Panc1 (cell line): ENCODE data around the gene PPP1R14B. TPM values are rescaled to one million over a fixed set of nuclear protein-coding genes. Genes with fewer than 3 reads are reported as not detected.

Experiments
- ATAC-seq: fragments of 200-7000 bp; cut with Tn5 transposase; 2 replicates; pipeline ENCODE4 v1.9.1; 2020; ENCODE audit warnings: mild to moderate bottlenecking, moderate library complexity
- BruUV-seq: library from RNA; stranded (reverse); fragments of 400-500 nt; replicated peaks from 2 replicates; lab custom pipeline; 2021; lab: Mats Ljungman, UMichigan
- CTCF ChIA-PET: fragments of 300-600 bp; sonication (Branson Sonifier 250); formaldehyde crosslinking; loops from one replicate; lab custom pipeline; 2022; ENCODE audit warnings: antibody characterized with exemption; lab: Charles Lee
- POLR2A ChIA-PET: fragments of 300-600 bp; sonication (Branson Sonifier 250); formaldehyde crosslinking; loops from one replicate; lab custom pipeline; 2022; ENCODE audit warnings: antibody characterized with exemption; lab: Charles Lee
- DNase-seq: peaks from one replicate; pipeline ENCODE4 v3.0.0-alpha.2; 2010; ENCODE audit warnings: low read depth, low spot score
- H3K27ac ChIP-seq: 2 replicates; pipeline ENCODE4 v1.5.1; 2011; ENCODE audit warnings: mild to moderate bottlenecking, low read length, inconsistent platforms
- H3K27me3 ChIP-seq: fragments of 200-500 bp; sonication (Bioruptor generic); 2 replicates; pipeline ENCODE4 v1.6.0; 2014; ENCODE audit warnings: low read length, inconsistent platforms; ENCODE audit not compliant: control insufficient read depth, insufficient read depth
- H3K36me3 ChIP-seq: fragments of 200-500 bp; sonication (Bioruptor generic); 2 replicates; pipeline ENCODE4 v1.5.1; 2014; ENCODE audit warnings: inconsistent platforms, mild to moderate bottlenecking, low read length, moderate library complexity; ENCODE audit not compliant: control insufficient read depth, insufficient read depth
- H3K4me1 ChIP-seq: 2 replicates; pipeline ENCODE4 v1.5.1; 2011; ENCODE audit warnings: inconsistent platforms, mild to moderate bottlenecking, low read length, moderate library complexity; ENCODE audit not compliant: control insufficient read depth, insufficient read depth
- H3K4me3 ChIP-seq, 2 experiments: 2 replicates each; pipeline ENCODE4 v1.5.1; 2011 to 2012; ENCODE audit warnings: low read depth in 2 of 2, low read length in 2 of 2, mild to moderate bottlenecking in 2 of 2, inconsistent platforms in 1 of 2, moderate library complexity in 1 of 2
- H3K9me3 ChIP-seq: fragments of 200-500 bp; sonication (Bioruptor generic); 2 replicates; pipeline ENCODE4 v1.5.1; 2014; ENCODE audit warnings: low read depth, mild to moderate bottlenecking, inconsistent platforms, low read length, moderate library complexity; ENCODE audit not compliant: control insufficient read depth, insufficient read depth
- CTCF ChIP-seq: fragments of 450-650 bp; IDR thresholded peaks from 2 replicates; pipeline ENCODE4 v1.5.1; 2017; ENCODE audit warnings: mild to moderate bottlenecking
- POLR2AphosphoS5 ChIP-seq: IDR thresholded peaks from 2 replicates; pipeline ENCODE4 v1.6.1; 2012; ENCODE audit warnings: mild to moderate bottlenecking, low read depth, low read length, moderate library complexity
- REST ChIP-seq, 2 experiments: IDR thresholded peaks; 2 replicates each; pipeline ENCODE4 v1.6.1; 2011 to 2012; ENCODE audit warnings: low read depth in 2 of 2, control low read depth in 1 of 2, low read length in 1 of 2, mild to moderate bottlenecking in 1 of 2, moderate library complexity in 1 of 2; ENCODE audit not compliant: insufficient read depth in 1 of 2
- SIN3A ChIP-seq: IDR thresholded peaks from 2 replicates; pipeline ENCODE4 v1.6.1; 2012; ENCODE audit warnings: low read depth, mild to moderate bottlenecking, low read length, moderate library complexity, borderline replicate concordance; ENCODE audit not compliant: insufficient read depth
- TCF7L2 ChIP-seq: IDR thresholded peaks from 2 replicates; pipeline ENCODE4 v1.6.1; 2011; ENCODE audit warnings: mild to moderate bottlenecking, low read depth, low read length, inconsistent platforms
- in situ Hi-C: cut with HindIII; loops from 2 replicates; pipeline ENCODE4 v1.10.0; 2016; ENCODE audit warnings: low sequenced_read_pairs, low pct_unique_long_range_greater_than_20kb
- intact Hi-C: fragments of 100-400 bp; cut with micrococcal nuclease; formaldehyde crosslinking; loops from one replicate; pipeline ENCODE4 v1.10.0; 2022; ENCODE audit not compliant: unreplicated experiment
- total RNA-seq: library from RNA; stranded (reverse); gene quantifications from one replicate; pipeline ENCODE4 v1.2.1, GENCODE V29; 2021; ENCODE audit not compliant: unreplicated experiment

Gene PPP1R14B
- total RNA-seq, 1 experiment from 2014 or later, result 261 TPM

- ChIA-PET CTCF (interaction anchor here (0.6 to 1.0 kb wide), 4 partner anchors 15 to 32 kb away, joined by 3 to 20 read pairs (median 5); partner anchors contain the start of gene PRDX5), POLR2A (interaction anchor here (0.7 to 1.5 kb wide), 2 partner anchors 17 to 32 kb away, joined by 5 to 10 read pairs; partner anchors contain the start of gene PRDX5)
- no peaks in the 10 kb centered on the region for H3K9me3 ChIP-seq
- no peak for TF ChIP-seq TCF7L2
- no peak for TF ChIP-seq SIN3A
- no peak; the same call in 1 of the 2 replicates for TF ChIP-seq CTCF
- no TSS peak for BruUV-seq
- in situ Hi-C loops (no loop called here), intact Hi-C loops (no loop called here)
- no peak for DNase-seq
- H3K27me3 ChIP-seq, result no peaks in the 10 kb centered on the region
- peak overlapping the region; percentile 57 to 98 for H3K4me3 ChIP-seq
- peaks cover 28% of the 10 kb centered on the region for H3K4me1 ChIP-seq
- peak overlapping the region; percentile 82 for H3K27ac ChIP-seq
- no peaks in the 10 kb centered on the region; the same call in 1 of the 2 replicates for H3K36me3 ChIP-seq
- peak; percentile 9; the same call in 1 of the 2 replicates for ATAC-seq
Measured at GRCh38 chr11:64285885-64286800, 39.4 kb upstream of the PPP1R14B start.

GRCh38 chr11:64284962-64285884 is 38.5 kb upstream of the PPP1R14B start, which contains the start of gene GPR137:
Gene GPR137 (plus strand): TSS chr11:64285848. CDS start chr11:64286525, 677 bp downstream.
- Histone ChIP-seq H3K36me3 (no peaks in the 10 kb centered on the region; the same call in 1 of the 2 replicates), H3K27ac (peak within 1 kb of the TSS; percentile 83), H3K4me1 (peaks cover 25% of the 10 kb centered on the region), H3K9me3 (no peaks in the 10 kb centered on the region), H3K27me3 (no peaks in the 10 kb centered on the region), H3K4me3 (peak within 1 kb of the TSS; percentile 57 to 98)
- BruUV-seq, result TSS peak; percentile 85
- ChIA-PET CTCF (interaction anchor here (0.6 to 1.5 kb wide), 6 partner anchors 16 to 33 kb away, joined by 3 to 20 read pairs (median 4); partner anchors contain the start of gene PRDX5), POLR2A (interaction anchor here (0.5 to 1.5 kb wide), 4 partner anchors 9 to 32 kb away, joined by 3 to 10 read pairs (median 4); partner anchors contain the start of genes ESRRA, PRDX5 and TRMT112)
- no peak for DNase-seq
- intact Hi-C loops, result no loop called here
- in situ Hi-C loops, result no loop called here
- no peak; the same call in 1 of the 2 replicates for TF ChIP-seq TCF7L2
- TF ChIP-seq CTCF, result no peak
- peak; percentile 82; the same call in 1 of the 2 replicates for TF ChIP-seq SIN3A
- no peak for TF ChIP-seq REST (IDR thresholded peaks at IDR 0.05; ENCODE audit: insufficient read depth in 1 of 2, low read depth in 2 of 2, low read length in 1 of 2)
- TF ChIP-seq POLR2AphosphoS5, result peak; percentile 64
- ATAC-seq, result peak; percentile 74
